Activated CD4-positive, alpha-beta T cell treated with anti-CD3 and anti-CD28 coated beads for 1 hour (primary cell): ENCODE measurements around the gene DENND1B.
"Not testable (repeated sequence)": the region's sequence is repeated elsewhere in the genome, so short reads cannot be mapped to it uniquely, and the experiment has no call there.

Experiments used
- DNase-seq: peaks from one replicate; pipeline ENCODE4 v3.0.0-alpha.2; 2020

The DENND1B gene

DNA sequence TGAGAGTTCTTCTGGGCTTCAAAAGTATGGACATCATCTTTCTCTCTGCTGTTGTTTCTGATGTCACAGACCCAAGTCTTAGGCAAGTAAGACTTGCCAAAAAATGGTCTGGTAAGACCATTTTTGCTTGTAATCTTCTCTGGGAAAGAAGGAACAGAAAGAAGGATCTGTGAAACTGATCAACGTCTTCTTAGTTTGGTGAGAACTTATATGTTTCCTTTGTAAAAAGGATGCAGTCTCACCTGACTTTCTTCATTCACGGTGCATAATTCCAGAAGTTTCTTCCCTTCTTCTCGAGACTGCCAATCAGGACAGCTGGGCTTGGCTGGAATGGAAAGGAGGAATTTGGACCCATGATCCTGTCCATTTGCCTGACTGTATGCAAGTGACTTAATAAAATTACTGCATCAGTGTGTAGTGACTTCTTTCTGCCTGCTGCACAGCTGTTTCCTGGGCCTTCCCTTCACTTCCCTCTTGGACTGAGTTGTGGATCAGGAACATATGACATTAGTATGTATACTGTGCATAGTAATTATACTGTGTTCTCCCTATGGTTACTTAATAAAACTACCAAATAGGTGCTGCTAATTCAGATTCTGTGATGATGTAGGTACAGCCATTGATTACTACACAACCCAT is 7.6 kb upstream of the DENND1B start:
- DNase-seq, result no peak

DNA sequence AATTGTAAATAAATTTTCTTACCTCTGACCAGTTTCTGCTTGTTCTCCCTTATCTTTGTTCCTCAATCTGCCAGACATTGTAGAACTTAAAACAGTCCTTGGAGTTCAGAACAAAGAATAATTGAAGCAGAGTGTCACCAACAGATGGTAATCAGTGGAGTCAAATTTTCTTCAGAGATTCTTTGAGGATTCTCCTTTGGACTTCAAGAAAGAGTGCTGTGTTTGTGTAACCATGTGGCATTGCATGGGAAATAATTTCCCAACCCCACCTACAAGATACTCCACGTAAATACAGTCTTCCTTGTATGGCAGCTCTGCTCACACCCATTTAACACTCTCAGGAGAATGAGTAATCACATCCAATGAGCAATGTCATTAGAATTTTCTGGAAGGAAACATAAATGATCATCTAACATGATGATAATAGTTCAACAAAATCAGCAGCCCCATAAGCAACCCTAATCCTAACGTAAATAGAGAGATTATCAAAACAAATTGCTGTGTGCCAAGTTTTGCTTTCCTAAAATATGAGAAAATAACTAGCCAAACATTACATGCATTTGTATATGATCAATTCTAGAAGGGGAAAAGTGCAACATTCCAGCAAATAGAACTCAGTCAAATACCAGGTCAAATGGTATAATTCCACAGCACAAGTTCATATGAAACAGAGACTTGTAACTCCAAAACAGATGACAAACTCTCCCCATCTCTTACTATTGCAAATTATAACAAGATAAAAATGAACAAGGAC is 6.9 kb upstream of the DENND1B start:
- DNase-seq, result no peak

DNA sequence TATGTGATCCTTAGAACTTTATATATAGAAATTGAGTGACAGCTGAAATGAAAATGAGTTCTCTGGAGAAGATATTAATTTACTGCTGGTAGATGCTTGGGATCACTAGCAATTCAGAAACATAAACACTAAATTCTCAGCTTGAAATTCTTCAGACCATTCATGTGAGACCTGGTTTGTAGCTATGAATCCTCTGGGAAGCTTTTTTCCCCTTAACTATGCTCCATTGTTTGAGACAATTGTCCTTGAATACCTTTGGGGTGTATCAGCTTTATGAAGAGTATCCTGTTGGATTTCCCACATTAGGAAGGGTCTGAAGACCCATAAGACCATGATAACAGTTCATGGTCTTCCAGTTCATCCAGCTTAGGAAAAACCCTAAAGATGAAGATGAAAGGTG is 4.6 kb upstream of the DENND1B start:
- DNase-seq, result no peak

DNA sequence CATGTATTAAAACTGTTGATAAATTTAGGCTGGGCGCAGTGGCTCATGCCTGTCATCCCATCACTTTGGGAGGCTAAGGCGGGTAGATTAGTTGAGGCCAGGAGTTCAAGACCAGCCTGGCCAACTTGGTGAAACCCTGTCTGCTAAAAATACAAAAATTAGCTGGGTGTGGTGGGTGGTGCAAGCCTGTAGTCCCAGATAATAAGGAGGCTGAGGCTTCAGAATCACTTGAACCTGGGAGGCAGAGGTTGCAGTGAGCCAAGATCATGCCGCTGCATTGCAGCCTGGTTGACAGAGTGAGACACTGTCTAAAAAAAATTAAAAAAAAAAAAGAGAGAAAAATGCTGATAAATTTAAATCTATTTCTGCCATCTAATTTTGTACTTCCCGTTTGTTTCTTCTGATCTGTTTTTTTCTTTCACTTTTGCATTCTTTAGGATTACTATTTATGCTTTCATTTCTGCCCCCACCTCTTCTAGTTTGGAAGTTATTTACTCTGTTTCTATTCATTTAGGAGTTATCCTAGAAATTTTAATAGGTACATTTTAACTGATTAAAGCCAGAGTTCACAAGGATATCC is 3.2 kb upstream of the DENND1B start:
- DNase-seq, result no peak

DNA sequence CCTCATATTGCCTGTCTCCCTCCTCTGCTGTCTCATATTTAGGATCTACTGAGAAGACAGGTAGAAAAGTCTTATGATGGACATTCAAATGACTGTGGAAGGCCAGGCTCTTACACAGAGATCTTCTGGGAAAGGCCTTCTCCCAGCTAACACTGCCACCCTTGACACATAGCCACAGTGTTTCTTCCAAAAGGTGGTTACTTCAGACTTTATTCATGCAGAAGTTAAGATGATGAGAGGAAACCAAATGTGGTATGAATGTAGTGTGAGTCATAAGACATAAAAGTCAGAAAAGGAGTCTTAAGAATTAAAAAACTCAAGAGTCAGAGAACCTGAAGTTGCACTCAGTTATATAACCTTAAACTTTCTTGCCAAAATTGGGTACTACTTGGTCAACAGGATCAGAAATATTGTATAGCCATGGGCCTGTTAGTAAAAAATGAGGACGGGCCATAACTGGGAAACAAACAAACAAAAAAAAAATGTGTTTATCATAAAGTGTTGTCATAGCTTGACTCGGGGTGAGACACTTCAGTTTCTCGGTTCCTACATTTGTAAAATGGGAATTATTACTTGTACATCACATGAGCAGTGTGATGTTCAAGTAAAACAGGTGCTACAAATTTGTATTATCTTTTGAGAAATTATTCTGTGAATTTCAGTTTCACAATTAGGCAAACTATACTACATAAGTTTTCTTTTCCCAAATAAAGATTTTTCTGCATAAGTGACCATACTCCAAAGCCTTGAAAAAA is 1.2 kb upstream of the DENND1B start:
- no peak for DNase-seq

DNA sequence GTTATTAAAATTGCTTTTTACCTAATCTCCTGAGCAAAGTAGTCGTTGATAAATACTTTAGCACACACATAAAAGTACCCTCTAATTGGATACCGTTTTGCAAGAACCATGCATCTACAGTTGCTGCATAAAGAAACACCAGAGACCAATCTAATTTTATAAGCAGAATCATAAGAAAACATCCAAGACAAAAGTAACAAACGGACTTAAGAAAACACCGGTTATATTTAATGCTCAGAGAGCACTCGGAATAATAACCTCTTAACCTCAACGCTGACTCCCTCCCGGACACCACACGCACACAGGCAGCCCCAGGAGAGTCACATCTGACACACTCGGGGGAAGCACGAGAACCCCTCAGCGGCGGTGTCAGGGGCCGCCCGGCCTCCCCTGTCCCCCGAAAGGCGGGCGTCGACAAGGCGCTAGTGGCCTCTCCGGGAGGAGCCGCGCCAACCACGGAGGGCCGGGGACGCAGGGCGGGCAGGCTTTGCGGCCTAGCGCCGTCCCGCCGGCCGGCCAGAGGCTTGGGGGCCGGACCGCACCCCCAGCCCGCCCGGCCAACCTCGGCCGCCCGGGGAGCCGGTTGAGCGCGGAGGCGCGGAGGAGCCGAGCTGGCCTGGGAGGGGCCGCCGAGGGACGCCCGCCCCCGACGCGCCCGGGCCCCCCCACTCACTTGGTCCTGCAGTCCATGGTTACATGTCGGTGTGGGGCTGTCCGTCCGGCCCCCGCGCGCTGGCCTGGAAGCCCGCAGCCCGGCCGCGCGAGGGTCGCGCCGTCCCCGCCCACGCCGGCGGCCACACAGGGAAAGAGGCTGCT is 606 bp downstream of the DENND1B start:
- peak; percentile 24 for DNase-seq

DNA sequence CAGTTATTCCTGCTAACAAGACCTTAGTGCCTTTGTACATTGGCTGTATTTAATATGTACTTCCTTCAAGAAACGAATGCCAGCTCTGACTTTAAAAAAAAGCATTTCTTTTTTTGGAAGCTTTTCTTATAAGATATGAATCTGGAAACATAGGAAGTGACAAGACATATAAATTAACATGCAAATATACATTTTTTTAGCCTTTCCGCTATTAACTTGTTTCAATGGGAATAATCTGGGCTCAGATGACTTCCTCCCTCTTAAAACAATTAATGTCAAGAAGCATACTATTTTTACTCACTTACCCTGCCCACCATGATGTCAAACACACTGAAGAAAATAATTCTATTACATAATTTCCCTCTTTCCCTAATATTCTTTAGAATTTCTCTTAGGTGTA is 1.4 kb downstream of the DENND1B start:
- no peak for DNase-seq

GRCh38 chr1:197771904-197772556 is 3.2 kb downstream of the DENND1B start:
- DNase-seq, result no peak

DNA sequence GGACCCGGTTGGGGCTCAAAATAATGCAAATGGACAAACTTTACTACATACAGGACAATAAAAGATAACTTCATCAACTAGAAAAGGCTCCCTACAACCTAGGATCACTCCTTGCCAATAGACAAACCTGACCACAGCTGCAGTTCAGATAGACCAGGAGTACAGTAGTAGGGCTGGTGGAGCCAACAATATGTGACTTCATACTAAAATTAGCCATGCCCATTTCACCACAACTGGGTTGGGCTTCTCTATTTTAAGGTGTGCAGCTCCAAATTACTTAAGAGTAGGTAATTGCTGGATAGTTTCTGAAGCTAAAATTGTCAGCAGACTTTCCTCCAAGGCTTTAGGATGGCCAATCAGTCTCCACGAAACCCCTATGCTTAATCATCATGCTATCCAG is 3.9 kb downstream of the DENND1B start:
- DNase-seq, result no peak

- DNase-seq, result no peak
Observed at GRCh38 chr1:197770243-197770642, 5.0 kb downstream of the DENND1B start.

DNA sequence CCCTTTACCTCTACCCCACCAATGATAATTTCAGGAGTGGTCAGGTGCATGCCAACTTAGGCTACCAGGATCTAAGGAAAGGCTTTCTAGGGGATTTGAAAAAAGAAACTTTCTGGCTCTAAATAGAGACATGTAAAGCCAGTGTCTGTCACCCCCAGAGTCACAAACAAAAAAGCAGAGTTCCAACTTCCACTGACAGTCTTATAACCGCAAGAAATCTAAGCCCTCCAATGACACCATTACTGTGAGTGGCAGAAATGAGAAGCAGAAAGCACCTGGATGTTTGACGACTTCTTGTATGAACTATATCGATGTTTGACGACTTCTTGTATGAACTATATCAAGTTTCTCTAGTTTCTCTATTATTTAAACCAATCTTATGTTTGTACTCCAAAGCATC is 6.0 kb downstream of the DENND1B start:
- no peak for DNase-seq

- DNase-seq, result no peak
Observed at GRCh38 chr1:197768014-197768805, 7.1 kb downstream of the DENND1B start.

DNA sequence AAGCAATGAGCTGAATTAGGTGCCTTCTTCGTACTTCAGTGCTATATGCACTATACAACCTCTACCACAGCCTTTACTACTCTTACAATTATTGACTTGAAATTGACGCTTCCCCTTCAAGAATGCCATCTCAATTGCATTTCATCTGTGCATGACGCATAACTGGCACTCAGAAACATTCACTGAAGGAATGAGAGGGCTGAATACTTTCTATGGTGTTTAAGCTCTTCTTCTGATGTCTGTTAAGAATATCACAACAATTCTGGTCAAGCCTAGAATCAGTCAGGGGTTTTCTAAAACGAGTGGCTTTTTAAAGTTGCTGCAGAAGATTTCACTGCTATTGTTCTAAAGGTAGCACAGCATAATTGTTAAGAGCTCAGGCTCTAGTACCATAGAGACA is 11.5 kb downstream of the DENND1B start:
- DNase-seq, result no peak

DNA sequence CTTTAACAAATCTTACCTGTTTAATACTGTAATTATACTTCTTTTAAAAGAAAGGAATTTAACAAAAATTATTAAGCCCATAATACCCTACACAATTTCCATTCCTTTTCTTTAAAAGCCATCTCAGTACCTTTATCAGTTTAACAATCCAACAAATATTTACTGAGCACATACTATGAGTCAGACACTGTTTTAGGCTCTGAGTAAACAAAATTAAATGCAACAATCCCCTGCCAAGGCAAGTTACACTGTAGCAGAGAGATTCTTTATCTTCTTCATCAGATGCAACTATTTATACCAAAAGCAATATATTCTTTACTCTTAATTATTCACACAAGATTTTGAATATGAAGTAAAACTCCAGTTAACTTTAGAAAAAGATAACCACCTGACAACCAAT is 12.0 kb downstream of the DENND1B start:
- no peak for DNase-seq

- DNase-seq, result no peak
Observed at GRCh38 chr1:197761654-197762053, 13.6 kb downstream of the DENND1B start.

- not testable (repeated sequence) for DNase-seq
Observed at GRCh38 chr1:197755553-197755952, 19.7 kb downstream of the DENND1B start.

DNA sequence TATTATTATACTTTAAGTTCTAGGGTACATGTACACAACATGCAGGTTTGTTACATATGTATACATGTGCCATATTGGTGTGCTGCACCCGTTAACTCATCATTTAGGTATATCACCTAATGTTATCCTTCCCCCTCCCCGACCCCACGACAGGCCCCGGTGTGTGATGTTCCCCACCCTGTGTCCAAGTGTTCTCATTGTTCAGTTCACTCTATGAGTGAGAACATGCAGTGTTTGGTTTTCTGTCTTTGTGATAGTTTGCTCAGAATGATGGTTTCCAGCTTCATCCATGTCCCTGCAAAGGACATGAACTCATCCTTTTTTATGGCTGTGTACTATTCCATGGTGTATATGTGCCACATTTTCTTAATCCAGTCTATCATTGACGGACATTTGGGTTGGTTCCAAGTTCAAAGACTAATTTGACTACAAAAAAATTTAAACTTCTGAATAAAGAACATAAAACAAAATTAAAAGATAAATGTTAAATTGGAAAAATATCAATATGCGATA is 22.6 kb downstream of the DENND1B start:
- not testable (repeated sequence) for DNase-seq

GRCh38 chr1:197750366-197750765 is 24.9 kb downstream of the DENND1B start:
- no peak for DNase-seq

- DNase-seq, result no peak
Observed at GRCh38 chr1:197745911-197746310, 29.4 kb downstream of the DENND1B start.

GRCh38 chr1:197744979-197745378 is 30.3 kb downstream of the DENND1B start:
- DNase-seq, result no peak

DNA sequence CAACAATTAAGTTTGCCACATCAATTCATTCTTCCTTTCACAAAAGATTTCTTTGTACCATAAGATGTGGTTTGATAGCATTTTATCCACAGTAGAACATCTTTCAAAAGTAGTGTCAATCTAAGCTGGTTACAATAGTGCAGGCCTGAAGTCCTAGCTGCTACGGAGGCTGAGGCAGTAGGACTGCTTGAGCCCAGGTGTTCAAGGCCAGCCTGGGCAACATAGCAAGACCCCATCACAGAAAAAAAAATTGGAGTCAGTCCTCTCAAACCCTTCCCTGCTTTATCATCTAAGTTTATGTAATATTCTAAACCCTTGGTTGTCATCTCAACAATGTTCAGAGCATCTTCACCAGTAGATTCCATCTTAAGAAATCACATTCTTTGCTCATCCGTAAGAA is 31.7 kb downstream of the DENND1B start:
- DNase-seq, result no peak
